ENCODE measurements around the gene STX18.

The STX18 gene

DNA sequence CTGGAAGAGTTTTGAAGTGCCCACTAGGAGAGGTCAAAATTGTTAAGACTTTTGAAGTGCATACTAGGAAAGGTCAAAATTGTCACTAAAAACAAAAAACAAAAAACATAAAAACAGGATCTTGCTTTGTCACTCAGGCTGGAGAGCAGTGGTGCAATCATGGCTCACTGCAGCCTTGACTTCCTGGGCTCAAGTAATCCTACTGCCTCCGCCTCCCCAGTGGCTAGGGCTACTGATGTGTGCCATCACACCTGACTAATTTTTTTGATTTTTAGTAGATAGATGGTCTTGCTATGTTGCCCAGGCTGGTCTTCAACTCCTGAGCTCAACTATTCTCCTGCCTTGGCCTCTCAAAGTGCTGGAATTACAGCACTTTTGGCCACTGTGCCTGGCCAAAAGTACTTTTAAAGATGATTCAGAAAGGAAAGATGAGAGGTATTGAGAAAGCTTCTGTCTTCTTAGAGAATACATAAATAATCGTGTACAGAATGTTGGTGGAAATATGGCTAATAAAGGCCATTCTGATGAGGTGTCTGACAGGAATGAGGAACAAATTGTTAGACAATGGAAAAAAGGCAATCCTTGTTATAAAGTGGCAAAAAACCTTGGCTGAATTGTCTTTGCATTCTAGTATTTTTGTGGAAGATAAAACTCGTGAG is 43.3 kb upstream of the STX18 start:
- Histone ChIP-seq H3K27me3 (ENCODE audit: insufficient read depth, low read length, poor library complexity) (no peaks in the 10 kb centered on the region), H4K20me1 (ENCODE audit: insufficient read depth, low read length) (no peaks in the 10 kb centered on the region), H3K4me2 (ENCODE audit: insufficient read depth, low read length) (no peak overlapping the region), H2AFZ (ENCODE audit: low read depth, low read length) (no peak overlapping the region), H3K9me3 (ENCODE audit: insufficient read depth, low read length, severe bottlenecking) (no peaks in the 10 kb centered on the region), H3K36me3 (ENCODE audit: insufficient read depth, low read length) (no peaks in the 10 kb centered on the region), H3K9ac (ENCODE audit: low read depth, low read length) (no peak overlapping the region), H3K4me3 (ENCODE audit: low read depth in 1 of 2, low read length in 2 of 2) (no peak overlapping the region), H3K27ac (ENCODE audit: low read length) (no peak overlapping the region), H3K4me1 (ENCODE audit: insufficient read depth, low read length) (no peaks in the 10 kb centered on the region), H3K79me2 (ENCODE audit: insufficient read depth, low read length) (no peaks in the 10 kb centered on the region)
- TF ChIP-seq EZH2 (IDR thresholded peaks at IDR 0.05; ENCODE audit: borderline replicate concordance, low read depth, low read length, severe bottlenecking) (no peak), CTCF (IDR thresholded peaks at IDR 0.05; ENCODE audit: borderline replicate concordance, extremely low read depth, low read length, poor library complexity, severe bottlenecking) (no peak)
- no peak for ATAC-seq (ENCODE audit: insufficient read depth, low read depth)
- no peak for DNase-seq

DNA sequence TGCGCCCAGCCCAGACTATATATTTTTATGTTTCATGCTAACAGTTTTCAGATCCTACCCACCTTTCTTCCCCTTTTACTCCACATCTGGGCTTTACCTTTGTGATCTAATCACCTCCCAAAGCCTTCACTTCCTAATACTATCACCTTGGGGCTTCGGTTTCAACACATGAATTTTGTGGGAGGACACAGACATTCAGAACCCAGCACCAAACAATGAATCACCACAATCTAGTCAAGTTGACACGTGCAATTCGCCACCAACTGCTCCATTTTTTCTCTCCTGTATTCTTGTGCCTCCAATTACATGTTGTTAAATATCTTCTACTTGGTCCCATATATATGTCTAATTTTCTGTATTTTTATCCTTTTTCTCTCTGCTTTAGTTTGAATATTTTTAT is 41.8 kb upstream of the STX18 start:
- H3K36me3 ChIP-seq (ENCODE audit: insufficient read depth, low read length), result no peaks in the 10 kb centered on the region
- no peak overlapping the region for H2AFZ ChIP-seq (ENCODE audit: low read depth, low read length)
- no peaks in the 10 kb centered on the region for H3K27me3 ChIP-seq (ENCODE audit: insufficient read depth, low read length, poor library complexity)
- no peak overlapping the region for H3K4me3 ChIP-seq (ENCODE audit: low read depth in 1 of 2, low read length in 2 of 2)
- TF ChIP-seq EZH2 (IDR thresholded peaks at IDR 0.05; ENCODE audit: borderline replicate concordance, low read depth, low read length, severe bottlenecking), result no peak
- TF ChIP-seq CTCF (IDR thresholded peaks at IDR 0.05; ENCODE audit: borderline replicate concordance, extremely low read depth, low read length, poor library complexity, severe bottlenecking), result no peak
- no peak overlapping the region for H3K9ac ChIP-seq (ENCODE audit: low read depth, low read length)
- H3K4me1 ChIP-seq (ENCODE audit: insufficient read depth, low read length), result no peaks in the 10 kb centered on the region
- no peaks in the 10 kb centered on the region for H3K9me3 ChIP-seq (ENCODE audit: insufficient read depth, low read length, severe bottlenecking)
- H3K27ac ChIP-seq (ENCODE audit: low read length), result no peak overlapping the region
- DNase-seq (no peak), ATAC-seq (ENCODE audit: insufficient read depth, low read depth) (no peak)
- no peaks in the 10 kb centered on the region for H4K20me1 ChIP-seq (ENCODE audit: insufficient read depth, low read length)
- H3K4me2 ChIP-seq (ENCODE audit: insufficient read depth, low read length), result no peak overlapping the region
- H3K79me2 ChIP-seq (ENCODE audit: insufficient read depth, low read length), result no peaks in the 10 kb centered on the region

DNA sequence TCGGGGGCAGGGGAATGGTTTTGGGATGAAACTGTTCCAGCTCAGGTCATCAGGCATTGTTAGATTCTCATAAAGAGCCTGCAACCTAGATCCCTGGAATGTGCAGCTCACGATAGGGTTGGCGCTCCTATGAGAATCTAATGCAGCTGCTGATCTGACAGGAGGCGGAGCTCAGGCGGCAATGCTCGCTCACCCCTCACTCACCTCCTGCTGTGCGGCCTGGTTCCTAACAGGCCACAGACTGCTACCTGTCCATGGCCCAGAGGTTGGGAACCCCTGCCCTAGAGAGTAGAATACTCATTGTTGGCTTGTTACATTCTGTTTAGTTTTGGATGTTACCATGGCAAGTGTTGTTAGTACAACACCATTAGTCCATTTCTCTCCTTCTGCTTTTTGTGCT is 40.8 kb upstream of the STX18 start:
- no peaks in the 10 kb centered on the region for H3K9me3 ChIP-seq (ENCODE audit: insufficient read depth, low read length, severe bottlenecking)
- ATAC-seq (ENCODE audit: insufficient read depth, low read depth) (no peak), DNase-seq (no peak)
- no peak overlapping the region for H2AFZ ChIP-seq (ENCODE audit: low read depth, low read length)
- no peaks in the 10 kb centered on the region for H3K36me3 ChIP-seq (ENCODE audit: insufficient read depth, low read length)
- no peak overlapping the region for H3K4me2 ChIP-seq (ENCODE audit: insufficient read depth, low read length)
- H3K4me3 ChIP-seq (ENCODE audit: low read depth in 1 of 2, low read length in 2 of 2), result no peak overlapping the region
- H3K79me2 ChIP-seq (ENCODE audit: insufficient read depth, low read length), result no peaks in the 10 kb centered on the region
- H3K9ac ChIP-seq (ENCODE audit: low read depth, low read length), result no peak overlapping the region
- H3K4me1 ChIP-seq (ENCODE audit: insufficient read depth, low read length), result no peaks in the 10 kb centered on the region
- TF ChIP-seq CTCF (IDR thresholded peaks at IDR 0.05; ENCODE audit: borderline replicate concordance, extremely low read depth, low read length, poor library complexity, severe bottlenecking) (no peak), EZH2 (IDR thresholded peaks at IDR 0.05; ENCODE audit: borderline replicate concordance, low read depth, low read length, severe bottlenecking) (no peak)
- H3K27ac ChIP-seq (ENCODE audit: low read length), result no peak overlapping the region
- H4K20me1 ChIP-seq (ENCODE audit: insufficient read depth, low read length), result no peaks in the 10 kb centered on the region
- no peaks in the 10 kb centered on the region for H3K27me3 ChIP-seq (ENCODE audit: insufficient read depth, low read length, poor library complexity)

Measured in DND-41 (cell line).